ENCODE measurements around the gene ZNF540. TPM values are rescaled to one million over a fixed set of nuclear protein-coding genes. Genes with fewer than 3 reads are reported as not detected.

The ZNF540 gene
- total and polyA plus RNA-seq, 9 of the 15 experiments (the other 6 are each of a cell fraction or from before 2014, with no cell fraction given) = 0.20 to 0.95 (median 0.44) TPM

DNA sequence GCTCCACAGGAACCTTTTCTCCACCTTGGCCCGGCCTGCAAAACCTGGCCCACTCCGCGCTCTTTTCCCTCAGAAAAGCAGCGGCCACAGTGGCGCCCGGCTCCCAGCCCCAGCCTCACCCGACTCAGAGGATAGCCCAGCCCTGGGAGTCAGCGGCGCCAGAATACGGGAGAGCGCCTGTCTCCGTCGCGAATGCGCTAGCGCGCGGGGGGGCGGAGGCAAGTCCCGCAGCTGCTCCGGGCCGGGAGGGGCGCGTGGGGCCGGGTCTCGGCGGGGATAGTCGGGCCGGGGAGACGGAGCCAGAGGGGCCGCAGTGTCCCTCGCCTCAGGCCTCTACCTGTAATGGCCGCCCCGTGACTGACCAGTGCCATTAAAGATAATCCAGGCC is 60.6 kb downstream of the ZNF540 start, which contains the start of gene ZFP30 (continued):
- TF ChIP-seq, protein P1, sequence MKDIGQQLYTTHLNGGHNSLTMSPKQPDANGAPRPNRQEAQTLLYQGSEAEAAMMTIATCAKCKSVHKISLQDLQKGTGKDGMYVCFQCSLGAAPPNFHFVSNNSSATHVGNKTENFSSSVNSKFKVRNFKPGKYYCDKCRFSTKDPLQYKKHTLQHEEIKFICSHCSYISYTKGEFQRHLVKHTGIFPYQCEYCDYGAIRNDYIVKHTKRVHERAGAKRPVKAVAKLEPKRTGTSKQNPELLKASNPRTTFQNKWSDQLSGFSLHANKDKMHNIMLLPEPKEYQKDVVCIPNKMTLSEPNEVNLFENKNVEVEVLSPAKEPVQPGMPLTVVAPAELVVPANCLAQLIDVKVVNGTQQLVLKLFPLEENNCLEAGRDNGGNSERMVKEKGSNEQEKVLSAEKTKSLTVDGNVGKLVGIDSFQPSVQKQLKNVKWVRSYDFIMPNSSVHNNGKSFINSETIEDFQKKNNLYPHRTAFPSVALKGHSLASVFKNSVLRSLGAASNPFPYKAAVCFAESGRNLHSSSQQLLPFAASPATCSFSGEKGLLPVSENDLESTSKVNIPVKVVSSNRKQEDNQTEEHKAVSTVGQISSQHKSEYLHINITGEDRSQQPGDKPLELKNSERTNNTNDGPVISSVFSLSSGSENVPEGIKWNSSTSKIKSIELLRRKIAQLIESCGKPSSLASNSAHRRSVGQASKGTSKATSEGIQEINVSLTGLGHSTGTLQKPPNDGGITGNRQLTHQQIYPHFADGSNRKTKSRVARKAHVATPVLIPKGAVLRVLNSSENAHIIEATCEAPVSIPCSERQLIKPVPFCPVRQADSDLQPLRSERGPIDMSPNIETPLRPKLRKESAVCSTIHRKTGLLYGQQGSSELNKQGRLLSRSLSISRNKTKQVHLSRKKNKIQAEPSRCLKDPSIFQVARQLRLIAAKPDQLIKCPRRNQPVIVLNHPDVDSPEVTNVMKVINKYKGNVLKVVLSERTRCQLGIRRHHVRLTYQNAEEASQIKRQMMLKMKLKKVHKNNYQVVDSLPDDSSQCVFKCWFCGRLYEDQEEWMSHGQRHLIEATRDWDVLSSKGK (CRISPR knock-in tag; IDR thresholded peaks at IDR 0.05) = no peak
- TF ChIP-seq MYNN (IDR thresholded peaks at IDR 0.05) (no peak), MYNN (CRISPR knock-in tag; IDR thresholded peaks at IDR 0.05) (no peak), ZNF24 (IDR thresholded peaks at IDR 0.05) (no peak), LARP7 (IDR thresholded peaks at IDR 0.05) (no peak), ZNF445 (CRISPR knock-in tag; IDR thresholded peaks at IDR 0.05; ENCODE audit: low read depth) (no peak), FOSL1 (tag; conservative IDR thresholded peaks at IDR 0.05) (no peak), ILF3 (IDR thresholded peaks at IDR 0.05; ENCODE audit: borderline replicate concordance) (no peak), FOXJ3 (CRISPR knock-in tag; IDR thresholded peaks at IDR 0.05) (no peak), NFIC (IDR thresholded peaks at IDR 0.05) (peak; percentile 11; the same call in 1 of the 2 replicates), MCM7 (IDR thresholded peaks at IDR 0.05) (no peak), SP1 (CRISPR knock-in tag; IDR thresholded peaks at IDR 0.05) (no peak), NCOA2 (IDR thresholded peaks at IDR 0.05; ENCODE audit: partially characterized antibody in 2 of 2) (no peak), ZNF384 (IDR thresholded peaks at IDR 0.05; ENCODE audit: low read depth, low read length) (no peak), ZNF253 (CRISPR knock-in tag; conservative IDR thresholded peaks at IDR 0.05) (no peak), POLR3A (IDR thresholded peaks at IDR 0.05; ENCODE audit: borderline replicate concordance, extremely low read depth, insufficient read depth, insufficient read length) (no peak), POLR2G (IDR thresholded peaks at IDR 0.05; ENCODE audit: low read depth, low read length) (peak; percentile 89), POLR2H (tag; IDR thresholded peaks at IDR 0.05; ENCODE audit: low read depth) (peak; percentile 55), HNRNPUL1 (IDR thresholded peaks at IDR 0.05; ENCODE audit: low read length) (no peak), MCM3 (IDR thresholded peaks at IDR 0.05) (no peak), ZBTB7A (IDR thresholded peaks at IDR 0.05; ENCODE audit: borderline replicate concordance, control insufficient read depth, low read depth, low read length) (peak; percentile 72; the same call in 1 of the 2 replicates), ZNF764 (CRISPR knock-in tag; IDR thresholded peaks at IDR 0.05; ENCODE audit: low read depth) (no peak), RFX7 (CRISPR knock-in tag; IDR thresholded peaks at IDR 0.05) (no peak)
- TF ChIP-seq, protein P2, sequence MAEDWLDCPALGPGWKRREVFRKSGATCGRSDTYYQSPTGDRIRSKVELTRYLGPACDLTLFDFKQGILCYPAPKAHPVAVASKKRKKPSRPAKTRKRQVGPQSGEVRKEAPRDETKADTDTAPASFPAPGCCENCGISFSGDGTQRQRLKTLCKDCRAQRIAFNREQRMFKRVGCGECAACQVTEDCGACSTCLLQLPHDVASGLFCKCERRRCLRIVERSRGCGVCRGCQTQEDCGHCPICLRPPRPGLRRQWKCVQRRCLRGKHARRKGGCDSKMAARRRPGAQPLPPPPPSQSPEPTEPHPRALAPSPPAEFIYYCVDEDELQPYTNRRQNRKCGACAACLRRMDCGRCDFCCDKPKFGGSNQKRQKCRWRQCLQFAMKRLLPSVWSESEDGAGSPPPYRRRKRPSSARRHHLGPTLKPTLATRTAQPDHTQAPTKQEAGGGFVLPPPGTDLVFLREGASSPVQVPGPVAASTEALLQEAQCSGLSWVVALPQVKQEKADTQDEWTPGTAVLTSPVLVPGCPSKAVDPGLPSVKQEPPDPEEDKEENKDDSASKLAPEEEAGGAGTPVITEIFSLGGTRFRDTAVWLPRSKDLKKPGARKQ (CRISPR knock-in tag; IDR thresholded peaks at IDR 0.05) = no peak

Data from K562 (cell line).